ENCODE results near the gene SLC4A2.
A peak's percentile ranks its signal among the peaks of the same experiment; 100 is the strongest.
"Not testable (repeated sequence)": the region's sequence is repeated elsewhere in the genome, so short reads cannot be mapped to it uniquely, and the experiment has no call there.

Gene SLC4A2

GRCh38 chr7:151040616-151041375 is 18.6 kb upstream of the SLC4A2 start:
- DNase-seq: no peak

GRCh38 chr7:151043449-151043848 is 15.9 kb upstream of the SLC4A2 start:
- DNase-seq: not testable (repeated sequence)

GRCh38 chr7:151043959-151044358 is 15.4 kb upstream of the SLC4A2 start:
- no peak for DNase-seq

GRCh38 chr7:151045262-151045661 is 14.1 kb upstream of the SLC4A2 start:
- no peak for DNase-seq

- DNase-seq: peak in 6 of 56 donors; percentile 5 to 41 (median 26)
Measured at GRCh38 chr7:151045967-151046366, 13.4 kb upstream of the SLC4A2 start.

- peak in 12 of 56 donors; percentile 12 to 57 (median 31) for DNase-seq
Measured at GRCh38 chr7:151046603-151047573, 12.5 kb upstream of the SLC4A2 start.

GRCh38 chr7:151047976-151048815 is 11.2 kb upstream of the SLC4A2 start, which contains the start of gene ASIC3:
TSS of gene ASIC3 (plus strand) at chr7:151048531. CDS start at chr7:151048886, 355 bp downstream.
- peak in 2 of 56 donors; percentile 23 to 28 for DNase-seq

- no peak for DNase-seq
Measured at GRCh38 chr7:151048911-151049463, 10.4 kb upstream of the SLC4A2 start.

GRCh38 chr7:151051108-151051507 is 8.3 kb upstream of the SLC4A2 start:
- DNase-seq: peak in 20 of 56 donors; percentile 2 to 52 (median 28)

GRCh38 chr7:151053096-151053495 is 6.3 kb upstream of the SLC4A2 start:
- no peak for DNase-seq

GRCh38 chr7:151053751-151054150 is 5.6 kb upstream of the SLC4A2 start:
- DNase-seq: no peak

- no peak for DNase-seq
Measured at GRCh38 chr7:151056283-151056665, 3.1 kb upstream of the SLC4A2 start.

- peak in 1 of 56 donors; percentile 28 for DNase-seq
Measured at GRCh38 chr7:151056666-151057505, 2.5 kb upstream of the SLC4A2 start.

GRCh38 chr7:151057506-151057988 is 1.8 kb upstream of the SLC4A2 start, which contains the start of gene CDK5:
TSS of gene CDK5 (minus strand) at chr7:151057897. CDS start at chr7:151057848, 49 bp downstream.
- peak in 3 of 56 donors; percentile 56 to 96 (median 95) for DNase-seq

GRCh38 chr7:151057989-151058780 is 1.2 kb upstream of the SLC4A2 start:
- peak; percentile 85 to 100 (median 99) for DNase-seq

- DNase-seq: peak in 6 of 56 donors; percentile 45 to 63 (median 56)
Measured at GRCh38 chr7:151058781-151059366, 515 bp upstream of the SLC4A2 start.

GRCh38 chr7:151060113-151060415 is 675 bp downstream of the SLC4A2 start:
- DNase-seq: peak in 1 of 56 donors; percentile 60

Data from amygdala (tissue), 56 donors.